HepG2 (cell line): ENCODE results near the gene CMTM8. TPM values are rescaled to one million over a fixed set of nuclear protein-coding genes. Genes with fewer than 3 reads are reported as not detected.

ENCODE experiments used
- CREM ChIP-seq, 2 experiments: sonication (generic) in 1 of 2; formaldehyde crosslinking in 1 of 2; IDR thresholded peaks; 2 replicates each; pipeline versions ENCODE4 v1.4.0 to v1.6.1; 2016 to 2020; ENCODE audit warnings: antibody characterized with exemption in 1 of 2, mild to moderate bottlenecking in 1 of 2, missing genetic modification reagents in 1 of 2
- HES4 ChIP-seq: sonication (generic); formaldehyde crosslinking; IDR thresholded peaks from 2 replicates; pipeline ENCODE4 v1.9.0; 2021; ENCODE audit warnings: mild to moderate bottlenecking, missing genetic modification reagents, borderline replicate concordance
- HOXA7 ChIP-seq: sonication (generic); formaldehyde crosslinking; IDR thresholded peaks from 2 replicates; pipeline ENCODE4 v1.8.1; 2022; ENCODE audit warnings: mild to moderate bottlenecking, missing genetic modification reagents, moderate library complexity
- MED13 ChIP-seq: sonication (generic); formaldehyde crosslinking; IDR thresholded peaks from 2 replicates; pipeline ENCODE4 v1.5.0; 2020; ENCODE audit warnings: missing genetic modification reagents
- NPAS2 ChIP-seq: sonication (generic); formaldehyde crosslinking; IDR thresholded peaks from 2 replicates; pipeline ENCODE4 v1.8.0; 2022; ENCODE audit warnings: mild to moderate bottlenecking, missing genetic modification reagents, borderline replicate concordance
- PATZ1 ChIP-seq: sonication (generic); formaldehyde crosslinking; IDR thresholded peaks from 2 replicates; pipeline ENCODE4 v1.4.0; 2020; ENCODE audit warnings: missing genetic modification reagents
- PAXIP1 ChIP-seq: sonication (generic); formaldehyde crosslinking; conservative IDR thresholded peaks from 2 replicates; pipeline ENCODE4 v1.4.0; 2020; ENCODE audit warnings: mild to moderate bottlenecking, missing genetic modification reagents, moderate library complexity
- PHF8 ChIP-seq: sonication (generic); formaldehyde crosslinking; IDR thresholded peaks from 2 replicates; pipeline ENCODE4 v1.5.0; 2020; ENCODE audit warnings: missing genetic modification reagents
- RNF219 ChIP-seq: sonication (generic); formaldehyde crosslinking; IDR thresholded peaks from 2 replicates; pipeline ENCODE4 v1.5.0; 2020; ENCODE audit warnings: mild to moderate bottlenecking, missing genetic modification reagents
- SRF ChIP-seq: IDR thresholded peaks from 2 replicates; pipeline ENCODE4 v1.6.1; 2011; ENCODE audit warnings: mild to moderate bottlenecking, low read depth, low read length, moderate library complexity
- STAT6 ChIP-seq: sonication (generic); formaldehyde crosslinking; IDR thresholded peaks from 2 replicates; pipeline ENCODE4 v1.4.0; 2020; ENCODE audit warnings: missing genetic modification reagents, mild to moderate bottlenecking, borderline replicate concordance
- ZNF274 ChIP-seq: sonication (generic); formaldehyde crosslinking; IDR thresholded peaks from 2 replicates; pipeline ENCODE4 v1.5.1; 2020; ENCODE audit warnings: mild to moderate bottlenecking, missing genetic modification reagents
- ZNF33A ChIP-seq: sonication (generic); formaldehyde crosslinking; IDR thresholded peaks from 2 replicates; pipeline ENCODE4 v1.5.1; 2020; ENCODE audit warnings: missing genetic modification reagents, mild to moderate bottlenecking, moderate library complexity, borderline replicate concordance
- ZNF576 ChIP-seq: sonication (generic); formaldehyde crosslinking; IDR thresholded peaks from 2 replicates; pipeline ENCODE4 v1.4.0; 2020; ENCODE audit warnings: mild to moderate bottlenecking, missing genetic modification reagents
- ZNF605 ChIP-seq: sonication (generic); formaldehyde crosslinking; IDR thresholded peaks from 2 replicates; pipeline ENCODE4 v1.8.0; 2022; ENCODE audit warnings: mild to moderate bottlenecking, missing genetic modification reagents
- ZSCAN12 ChIP-seq: sonication (generic); formaldehyde crosslinking; IDR thresholded peaks from 2 replicates; pipeline ENCODE4 v1.9.0; 2021; ENCODE audit warnings: mild to moderate bottlenecking, missing genetic modification reagents
- polyA plus RNA-seq, 8 experiments: library from polyadenylated mRNA; depleted of rRNA in 3 of 8; stranded (reverse) in 7 of 8; unstranded in 1 of 8; fragments of >200 nt; fragmentation: Illumina TruSeq in 4 of 8; extraction: Trizol in 4 of 8; gene quantifications; 2 replicates each; pipeline versions ENCODE4 v1.2.1 to v1.2.3, GENCODE V29; 2011 to 2016; ENCODE audit warnings: low read depth in 4 of 8, missing spikeins in 1 of 8, mixed read lengths in 1 of 8; ENCODE audit not compliant: insufficient read depth in 1 of 8
- total RNA-seq, 5 experiments: library from RNA; depleted of rRNA; stranded (reverse); fragments of >200 nt; fragmentation: Illumina TruSeq; extraction: Trizol; gene quantifications; 2 replicates each; pipeline ENCODE4 v1.2.3, GENCODE V29; 2016; ENCODE audit warnings: low read depth in 1 of 5

CMTM8 gene
- total and polyA plus RNA-seq, 2 of the 13 experiments (the other 11 are each of a cell fraction or from before 2014, with no cell fraction given), result 8.9 to 15.8 TPM

GRCh38 chr3:32391643-32392535, 153.4 kb downstream of the CMTM8 start, which contains the start of gene CMTM7 (continued):
- TF ChIP-seq RNF219 (no peak), CREM (IDR thresholded peaks at IDR 0.05) (no peak), CREM (CRISPR knock-in tag; IDR thresholded peaks at IDR 0.05) (no peak), HOXA7 (no peak), MED13 (CRISPR knock-in tag) (no peak), STAT6 (no peak), ZSCAN12 (CRISPR knock-in tag) (0 out of 2 replicates have a peak, but pooled peaks have one; percentile 69), PATZ1 (peak; percentile 36; the same call in 1 of the 2 replicates), PAXIP1 (CRISPR knock-in tag) (peak; percentile 46), ZNF274 (CRISPR knock-in tag) (no peak; the same call in 1 of the 2 replicates), HES4 (CRISPR knock-in tag) (peak; percentile 68), SRF (no peak), ZNF33A (CRISPR knock-in tag) (no peak), ZNF576 (no peak; the same call in 1 of the 2 replicates), PHF8 (CRISPR knock-in tag) (peak; percentile 80), ZNF605 (CRISPR knock-in tag) (peak; percentile 66; the same call in 1 of the 2 replicates), NPAS2 (CRISPR knock-in tag) (no peak)
